HG02610 (cell line): ENCODE results near the gene SLC12A8.
A peak's percentile ranks its signal among the peaks of the same experiment; 100 is the strongest.

Experiments
- ATAC-seq: cut with Tn5 transposase; IDR thresholded peaks from one replicate; pipeline ENCODE4 v1.9.1; 2021; ENCODE audit warnings: mild to moderate bottlenecking, moderate library complexity; ENCODE audit not compliant: unreplicated experiment

Gene SLC12A8

GRCh38 chr3:125220183-125220582 lies 7.6 kb upstream of the SLC12A8 start:
- ATAC-seq, result no peak

- ATAC-seq, result no peak
These were observed 6.7 kb upstream of the SLC12A8 start for GRCh38 chr3:125219261-125219701.

- no peak for ATAC-seq
These were observed 2.2 kb upstream of the SLC12A8 start for GRCh38 chr3:125214738-125215137.

- ATAC-seq, result no peak
These were observed 1.5 kb upstream of the SLC12A8 start for GRCh38 chr3:125213946-125214542.

- ATAC-seq, result no peak
These were observed 812 bp upstream of the SLC12A8 start for GRCh38 chr3:125213364-125213755.

GRCh38 chr3:125212091-125212508 lies 448 bp downstream of the SLC12A8 start:
- no peak for ATAC-seq

- no peak for ATAC-seq
These were observed 941 bp downstream of the SLC12A8 start for GRCh38 chr3:125211523-125212090.

- ATAC-seq, result no peak
These were observed 4.5 kb downstream of the SLC12A8 start for GRCh38 chr3:125207949-125208568.

GRCh38 chr3:125207507-125207906 lies 5.0 kb downstream of the SLC12A8 start:
- no peak for ATAC-seq

- no peak for ATAC-seq
These were observed 5.6 kb downstream of the SLC12A8 start for GRCh38 chr3:125206934-125207333.

- ATAC-seq, result no peak
These were observed 8.8 kb downstream of the SLC12A8 start for GRCh38 chr3:125203731-125204130.

- no peak for ATAC-seq
These were observed 10.4 kb downstream of the SLC12A8 start for GRCh38 chr3:125202197-125202596.

GRCh38 chr3:125200731-125201139 lies 11.8 kb downstream of the SLC12A8 start:
- ATAC-seq, result peak; percentile 90

GRCh38 chr3:125194849-125195601 lies 17.5 kb downstream of the SLC12A8 start:
- peak; percentile 61 for ATAC-seq

GRCh38 chr3:125194061-125194848 lies 18.3 kb downstream of the SLC12A8 start:
- ATAC-seq, result no peak

GRCh38 chr3:125192190-125193035 lies 20.1 kb downstream of the SLC12A8 start:
- ATAC-seq, result peak; percentile 56

GRCh38 chr3:125191730-125192129 lies 20.8 kb downstream of the SLC12A8 start:
- ATAC-seq, result no peak

GRCh38 chr3:125191256-125191655 lies 21.3 kb downstream of the SLC12A8 start:
- ATAC-seq, result no peak

GRCh38 chr3:125190786-125191185 lies 21.8 kb downstream of the SLC12A8 start:
- no peak for ATAC-seq
